Breast epithelium (tissue), 3 donors: ENCODE data around the gene NUCKS1.

Experiments used
- POLR2A ChIP-seq: fragments of 450-650 bp; IDR thresholded peaks from one replicate; pipeline ENCODE4 v1.6.1; 2016; ENCODE audit warnings: antibody characterized with exemption, mild to moderate bottlenecking, moderate library complexity
- POLR2AphosphoS5 ChIP-seq, 3 donors: sonication (generic); formaldehyde crosslinking; IDR thresholded peaks; one replicate each; pipeline ENCODE4 v1.6.1; 2017; ENCODE audit warnings: antibody characterized with exemption in 3 of 3
- TF ChIP-seq, protein P1 (sequence below), 3 donors: fragments of 450-650 bp; IDR thresholded peaks; one replicate each; pipeline ENCODE4 v1.5.1; 2016 to 2017; ENCODE audit warnings: antibody characterized with exemption in 3 of 3, mild to moderate bottlenecking in 3 of 3, moderate library complexity in 3 of 3

DNA sequence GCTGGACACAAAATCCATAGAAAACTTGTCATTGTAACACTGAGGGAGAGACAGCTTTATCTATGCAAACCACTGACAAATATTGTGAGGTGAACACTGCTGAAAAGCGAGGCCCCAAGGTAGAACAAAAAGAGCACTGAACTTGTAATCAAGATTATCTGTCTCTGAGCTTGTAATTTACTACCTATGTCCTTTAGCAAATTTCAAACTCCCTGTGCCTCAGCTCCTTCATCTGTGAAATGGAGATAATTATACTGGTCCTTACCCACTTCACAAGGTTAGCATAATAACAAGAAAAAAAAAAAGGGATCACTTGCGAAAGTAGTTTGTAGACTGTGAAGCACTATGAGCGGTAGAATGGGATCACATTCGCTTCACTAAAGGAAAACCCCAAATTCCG, 4.9 kb upstream of the NUCKS1 start:
- TF ChIP-seq POLR2AphosphoS5 (IDR thresholded peaks at IDR 0.05): no peak
- TF ChIP-seq POLR2A: no peak
- TF ChIP-seq, protein P1, sequence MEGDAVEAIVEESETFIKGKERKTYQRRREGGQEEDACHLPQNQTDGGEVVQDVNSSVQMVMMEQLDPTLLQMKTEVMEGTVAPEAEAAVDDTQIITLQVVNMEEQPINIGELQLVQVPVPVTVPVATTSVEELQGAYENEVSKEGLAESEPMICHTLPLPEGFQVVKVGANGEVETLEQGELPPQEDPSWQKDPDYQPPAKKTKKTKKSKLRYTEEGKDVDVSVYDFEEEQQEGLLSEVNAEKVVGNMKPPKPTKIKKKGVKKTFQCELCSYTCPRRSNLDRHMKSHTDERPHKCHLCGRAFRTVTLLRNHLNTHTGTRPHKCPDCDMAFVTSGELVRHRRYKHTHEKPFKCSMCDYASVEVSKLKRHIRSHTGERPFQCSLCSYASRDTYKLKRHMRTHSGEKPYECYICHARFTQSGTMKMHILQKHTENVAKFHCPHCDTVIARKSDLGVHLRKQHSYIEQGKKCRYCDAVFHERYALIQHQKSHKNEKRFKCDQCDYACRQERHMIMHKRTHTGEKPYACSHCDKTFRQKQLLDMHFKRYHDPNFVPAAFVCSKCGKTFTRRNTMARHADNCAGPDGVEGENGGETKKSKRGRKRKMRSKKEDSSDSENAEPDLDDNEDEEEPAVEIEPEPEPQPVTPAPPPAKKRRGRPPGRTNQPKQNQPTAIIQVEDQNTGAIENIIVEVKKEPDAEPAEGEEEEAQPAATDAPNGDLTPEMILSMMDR (IDR thresholded peaks at IDR 0.05): no peak
